SU-DHL-6 (cell line): ENCODE measurements around the gene PPT2.
"Not testable (repeated sequence)": the region's sequence is repeated elsewhere in the genome, so short reads cannot be mapped to it uniquely, and the experiment has no call there.

ENCODE experiments used
- CTCF ChIP-seq: fragments of 200-600 bp; sonication (generic); IDR thresholded peaks from one replicate; pipeline ENCODE4 v1.5.1; 2017; ENCODE audit warnings: antibody characterized with exemption, mild to moderate bottlenecking, low read length, moderate library complexity; ENCODE audit not compliant: insufficient read depth, poor library complexity, severe bottlenecking
- EZH2phosphoT487 ChIP-seq: fragments of 200-600 bp; sonication (generic), shearing (Covaris generic); conservative IDR thresholded peaks from 2 replicates; pipeline ENCODE4 v1.6.1; 2018; ENCODE audit warnings: mild to moderate bottlenecking, antibody characterized with exemption, low read length, moderate library complexity, mixed read lengths

- TF ChIP-seq CTCF, EZH2phosphoT487: not testable (repeated sequence)
These were observed 32.4 kb downstream of the PPT2 start for GRCh38 chr6:32186151-32186840.
